GM23248 (cell line): ENCODE measurements around the gene GRIN2D. TPM values are rescaled to one million over a fixed set of nuclear protein-coding genes. Genes with fewer than 3 reads are reported as not detected.
A peak's percentile ranks its signal among the peaks of the same experiment; 100 is the strongest.

Experiments used
- DNase-seq: peaks from one replicate; pipeline ENCODE4 v3.0.0-alpha.2; 2015
- H2AFZ ChIP-seq: fragments of 200-600 bp; sonication (generic); 2 replicates; pipeline ENCODE4 v1.6.1; 2016; ENCODE audit warnings: antibody characterized with exemption
- H3F3A ChIP-seq: fragments of 200-600 bp; sonication (generic); 2 replicates; pipeline ENCODE4 v1.6.1; 2016; ENCODE audit warnings: mild to moderate bottlenecking, antibody characterized with exemption, mixed run types; ENCODE audit not compliant: insufficient read depth
- H3K27ac ChIP-seq: fragments of 200-600 bp; sonication (generic); 2 replicates; pipeline ENCODE4 v1.5.1; 2016; ENCODE audit warnings: mild to moderate bottlenecking
- H3K27me3 ChIP-seq: fragments of 200-600 bp; sonication (generic); replicated peaks from 2 replicates; pipeline ENCODE4 v1.6.1; 2016; ENCODE audit warnings: mild to moderate bottlenecking; ENCODE audit not compliant: insufficient read depth
- H3K36me3 ChIP-seq: fragments of 200-600 bp; sonication (generic); 2 replicates; pipeline ENCODE4 v1.6.1; 2016; ENCODE audit warnings: low read depth, mild to moderate bottlenecking
- H3K4me1 ChIP-seq: fragments of 200-600 bp; sonication (generic); 2 replicates; pipeline ENCODE4 v1.6.1; 2016; ENCODE audit warnings: mild to moderate bottlenecking; ENCODE audit not compliant: insufficient read depth
- H3K4me2 ChIP-seq: fragments of 200-600 bp; sonication (generic); one replicate; pipeline ENCODE4 v1.6.1; 2016; ENCODE audit warnings: mild to moderate bottlenecking; ENCODE audit not compliant: unreplicated experiment
- H3K4me3 ChIP-seq: fragments of 200-600 bp; sonication (generic); 2 replicates; pipeline ENCODE4 v1.5.1; 2016; ENCODE audit warnings: mild to moderate bottlenecking
- H3K79me2 ChIP-seq: fragments of 200-600 bp; sonication (generic); 2 replicates; pipeline ENCODE4 v1.6.1; 2016; ENCODE audit warnings: mild to moderate bottlenecking; ENCODE audit not compliant: insufficient read depth
- H3K9ac ChIP-seq: fragments of 200-600 bp; sonication (generic); 2 replicates; pipeline ENCODE4 v1.6.1; 2016; ENCODE audit warnings: mild to moderate bottlenecking
- H3K9me2 ChIP-seq: fragments of 200-600 bp; sonication (generic); 2 replicates; pipeline ENCODE4 v1.6.1; 2016; ENCODE audit warnings: mixed run types, mild to moderate bottlenecking, moderate library complexity; ENCODE audit not compliant: insufficient read depth
- H3K9me3 ChIP-seq: fragments of 200-600 bp; sonication (generic); one replicate; pipeline ENCODE4 v1.6.1; 2017; ENCODE audit warnings: low read depth
- H4K20me1 ChIP-seq: fragments of 200-600 bp; sonication (generic); 2 replicates; pipeline ENCODE4 v1.6.0; 2016; ENCODE audit not compliant: insufficient read depth
- EZH2 ChIP-seq: fragments of 200-600 bp; sonication (generic); IDR thresholded peaks from 2 replicates; pipeline ENCODE4 v1.6.1; 2018; ENCODE audit warnings: antibody characterized with exemption, mild to moderate bottlenecking; ENCODE audit not compliant: insufficient read depth, poor library complexity, severe bottlenecking
- EZH2phosphoT487 ChIP-seq: fragments of 200-600 bp; sonication (generic); IDR thresholded peaks from 2 replicates; pipeline ENCODE4 v1.6.1; 2018; ENCODE audit warnings: antibody characterized with exemption, moderate library complexity, mild to moderate bottlenecking, low read depth; ENCODE audit not compliant: insufficient read depth
- WGBS, 2 experiments: methylation state at CpG; one replicate each; pipeline ENCODE4 v1.1.6; 2015 to 2017; ENCODE audit warnings: low lambda C conversion rate in 2 of 2, low coverage in 1 of 2; ENCODE audit errors: missing lambda C conversion rate in 2 of 2; 5-methylcytosine and 5-hydroxymethylcytosine counted together
- in situ Hi-C: fragments of 300-500 bp; cut with MboI; formaldehyde crosslinking; loops from 2 replicates; pipeline ENCODE4 v1.15.0; 2020
- polyA plus RNA-seq: library from polyadenylated mRNA; unstranded; fragments of >200 nt; fragmentation: Nextera tagmentation; extraction: Ambion mirVana; gene quantifications from 2 replicates; pipeline ENCODE4 v1.2.1, GENCODE V29; 2016
- total RNA-seq: library from RNA; depleted of rRNA; stranded (reverse); fragments of >200 nt; shearing (Covaris generic); gene quantifications from 2 replicates; pipeline ENCODE4 v1.2.3, GENCODE V29; 2014

The GRIN2D gene
- total and polyA plus RNA-seq, 2 experiments from 2014 or later, result 0.10 to 0.54 TPM

- in situ Hi-C loops, result no loop called here
- Histone ChIP-seq H3F3A (peaks cover 19% of the 10 kb centered on the region), H3K36me3 (no peaks in the 10 kb centered on the region), H3K9me2 (no peaks in the 10 kb centered on the region), H4K20me1 (no peaks in the 10 kb centered on the region), H3K4me1 (peaks cover 11% of the 10 kb centered on the region), H3K79me2 (no peaks in the 10 kb centered on the region), H3K27ac (peak overlapping the region; percentile 91), H3K9me3 (no peaks in the 10 kb centered on the region), H3K27me3 (peaks cover 3% of the 10 kb centered on the region; the same call in 1 of the 2 replicates), H3K4me2 (peak overlapping the region; percentile 98), H2AFZ (peak overlapping the region; percentile 90), H3K9ac (peak overlapping the region; percentile 99), H3K4me3 (peak overlapping the region; percentile 92)
- peak; percentile 45 for DNase-seq
- 29 to 39% methylated on average over 19 to 22 of the region's 22 CpGs for WGBS, 2 experiments
- TF ChIP-seq EZH2phosphoT487 (no peak), EZH2 (no peak)
These were observed 4.0 kb downstream of the GRIN2D start for GRCh38 chr19:48397263-48398101.

GRCh38 chr19:48398102-48398374, 4.6 kb downstream of the GRIN2D start:
- TF ChIP-seq EZH2phosphoT487 (no peak), EZH2 (no peak)
- Histone ChIP-seq H3K27me3 (peaks cover 3% of the 10 kb centered on the region; the same call in 1 of the 2 replicates), H4K20me1 (no peaks in the 10 kb centered on the region), H3F3A (peaks cover 19% of the 10 kb centered on the region), H3K4me2 (peak overlapping the region; percentile 98), H3K36me3 (no peaks in the 10 kb centered on the region), H3K79me2 (no peaks in the 10 kb centered on the region), H3K4me1 (peaks cover 11% of the 10 kb centered on the region), H3K9ac (peak overlapping the region; percentile 99), H3K27ac (peak overlapping the region; percentile 91), H2AFZ (peak overlapping the region; percentile 90), H3K4me3 (peak overlapping the region; percentile 92), H3K9me2 (no peaks in the 10 kb centered on the region), H3K9me3 (no peaks in the 10 kb centered on the region)
- no peak for DNase-seq
- 3 to 4% methylated on average over 16 to 17 of the region's 17 CpGs for WGBS, 2 experiments
- in situ Hi-C loops, result no loop called here

GRCh38 chr19:48398375-48399235, 5.1 kb downstream of the GRIN2D start:
- Histone ChIP-seq H4K20me1 (no peaks in the 10 kb centered on the region), H3K4me3 (peak overlapping the region; percentile 92), H3F3A (peaks cover 19% of the 10 kb centered on the region), H3K9ac (peak overlapping the region; percentile 99), H2AFZ (peak overlapping the region; percentile 90), H3K79me2 (no peaks in the 10 kb centered on the region), H3K4me1 (peaks cover 11% of the 10 kb centered on the region), H3K9me2 (no peaks in the 10 kb centered on the region), H3K36me3 (no peaks in the 10 kb centered on the region), H3K27ac (peak overlapping the region; percentile 91), H3K27me3 (peaks cover 3% of the 10 kb centered on the region; the same call in 1 of the 2 replicates), H3K9me3 (no peaks in the 10 kb centered on the region), H3K4me2 (peak overlapping the region; percentile 98)
- WGBS, 2 experiments, result 8 to 12% methylated on average over 45 to 92 of the region's 104 CpGs
- in situ Hi-C loops, result no loop called here
- TF ChIP-seq EZH2phosphoT487 (no peak), EZH2 (no peak)
- peak; percentile 93 for DNase-seq

- Histone ChIP-seq H3K4me3 (peak overlapping the region; percentile 67), H3K9me2 (no peaks in the 10 kb centered on the region), H3K9ac (peak overlapping the region; percentile 57; the same call in 1 of the 2 replicates), H3F3A (peaks cover 19% of the 10 kb centered on the region), H3K4me1 (peaks cover 11% of the 10 kb centered on the region), H4K20me1 (no peaks in the 10 kb centered on the region), H3K4me2 (peak overlapping the region; percentile 82), H3K9me3 (no peaks in the 10 kb centered on the region), H3K27ac (peak overlapping the region; percentile 64), H3K27me3 (no peaks in the 10 kb centered on the region; the same call in 1 of the 2 replicates), H2AFZ (peak overlapping the region; percentile 86), H3K36me3 (no peaks in the 10 kb centered on the region), H3K79me2 (no peaks in the 10 kb centered on the region)
- peak; percentile 95 for DNase-seq
- in situ Hi-C loops, result no loop called here
- WGBS, 2 experiments, result 16 to 21% methylated on average over 14 of the region's 14 CpGs
- TF ChIP-seq EZH2phosphoT487, result no peak
These were observed 6.7 kb downstream of the GRIN2D start for GRCh38 chr19:48400018-48400742.
